ENCODE results near the gene ECSCR.
"Not testable (repeated sequence)": the region's sequence is repeated elsewhere in the genome, so short reads cannot be mapped to it uniquely, and the experiment has no call there.

The ECSCR gene

GRCh38 chr5:139462586-139463276 is at the start of gene ECSCR:
ECSCR (minus strand) TSS chr5:139462743; CDS start chr5:139462670, 73 bp downstream.
- H3K27me3 Mint-ChIP-seq (ENCODE audit: low read depth), result no peaks in the 10 kb centered on the region
- H3K4me1 Mint-ChIP-seq, result no peaks in the 10 kb centered on the region
- H3K27ac Mint-ChIP-seq, result peak within 1 kb of the TSS in 2 of 3 experiments; percentile 51 to 61
- no peaks in the 10 kb centered on the region for H3K9me3 Mint-ChIP-seq
- TF ChIP-seq CTCF (IDR thresholded peaks at IDR 0.05; ENCODE audit: unreplicated experiment in 3 of 3), result no peak
- H3K4me3 Mint-ChIP-seq, result peak within 1 kb of the TSS in 1 of 3 experiments; percentile 19
- no peaks in the 10 kb centered on the region for H3K36me3 Mint-ChIP-seq (ENCODE audit: low read depth)

- H3K27me3 Mint-ChIP-seq (ENCODE audit: low read depth), result peaks cover 23% of the 10 kb centered on the region
- H3K36me3 Mint-ChIP-seq (ENCODE audit: low read depth); H3K9me3 Mint-ChIP-seq; H3K27ac Mint-ChIP-seq; H3K4me3 Mint-ChIP-seq; H3K4me1 Mint-ChIP-seq: not testable (repeated sequence)
Measured at GRCh38 chr5:139504722-139505121, 42.2 kb upstream of the ECSCR start.

GRCh38 chr5:139503879-139504278 is 41.3 kb upstream of the ECSCR start:
- not testable (repeated sequence) for H3K9me3 Mint-ChIP-seq; H3K27ac Mint-ChIP-seq; H3K36me3 Mint-ChIP-seq (ENCODE audit: low read depth); H3K4me1 Mint-ChIP-seq
- peaks cover 23% of the 10 kb centered on the region for H3K27me3 Mint-ChIP-seq (ENCODE audit: low read depth)
- peak overlapping the region; percentile 72 to 82 (median 76) for H3K4me3 Mint-ChIP-seq

- H3K4me1 Mint-ChIP-seq; H3K27ac Mint-ChIP-seq; H3K36me3 Mint-ChIP-seq (ENCODE audit: low read depth); H3K9me3 Mint-ChIP-seq: not testable (repeated sequence)
- Mint-ChIP-seq H3K4me3 (peak overlapping the region; percentile 72 to 82 (median 76)), H3K27me3 (ENCODE audit: low read depth) (peaks cover 23% of the 10 kb centered on the region)
Measured at GRCh38 chr5:139503036-139503817, 40.7 kb upstream of the ECSCR start.

- Mint-ChIP-seq H3K36me3 (ENCODE audit: low read depth) (no peaks in the 10 kb centered on the region), H3K27me3 (ENCODE audit: low read depth) (peaks cover 23% of the 10 kb centered on the region), H3K4me3 (no peak overlapping the region), H3K4me1 (peaks cover 4% of the 10 kb centered on the region), H3K9me3 (no peaks in the 10 kb centered on the region), H3K27ac (no peak overlapping the region)
- no peak for TF ChIP-seq CTCF (IDR thresholded peaks at IDR 0.05; ENCODE audit: unreplicated experiment in 3 of 3)
Measured at GRCh38 chr5:139501381-139501780, 38.8 kb upstream of the ECSCR start.

- no peak for TF ChIP-seq CTCF (IDR thresholded peaks at IDR 0.05; ENCODE audit: unreplicated experiment in 3 of 3)
- H3K27me3 Mint-ChIP-seq (ENCODE audit: low read depth), result peaks cover 3% of the 10 kb centered on the region
- H3K27ac Mint-ChIP-seq, result no peak overlapping the region
- H3K36me3 Mint-ChIP-seq (ENCODE audit: low read depth), result no peaks in the 10 kb centered on the region
- H3K4me1 Mint-ChIP-seq, result peaks cover 8% of the 10 kb centered on the region
- no peak overlapping the region for H3K4me3 Mint-ChIP-seq
- no peaks in the 10 kb centered on the region for H3K9me3 Mint-ChIP-seq
Measured at GRCh38 chr5:139495638-139496435, 33.3 kb upstream of the ECSCR start.

GRCh38 chr5:139494832-139495231 is 32.3 kb upstream of the ECSCR start:
- no peak for TF ChIP-seq CTCF (IDR thresholded peaks at IDR 0.05; ENCODE audit: unreplicated experiment in 3 of 3)
- no peak overlapping the region for H3K27ac Mint-ChIP-seq
- peaks cover 8% of the 10 kb centered on the region for H3K4me1 Mint-ChIP-seq
- no peak overlapping the region for H3K4me3 Mint-ChIP-seq
- peaks cover under 1% of the 10 kb centered on the region for H3K27me3 Mint-ChIP-seq (ENCODE audit: low read depth)
- H3K9me3 Mint-ChIP-seq, result no peaks in the 10 kb centered on the region
- no peaks in the 10 kb centered on the region for H3K36me3 Mint-ChIP-seq (ENCODE audit: low read depth)

Measured in nephron (organoid).